ENCODE data around the gene MYCL.

MYCL gene, protein sequence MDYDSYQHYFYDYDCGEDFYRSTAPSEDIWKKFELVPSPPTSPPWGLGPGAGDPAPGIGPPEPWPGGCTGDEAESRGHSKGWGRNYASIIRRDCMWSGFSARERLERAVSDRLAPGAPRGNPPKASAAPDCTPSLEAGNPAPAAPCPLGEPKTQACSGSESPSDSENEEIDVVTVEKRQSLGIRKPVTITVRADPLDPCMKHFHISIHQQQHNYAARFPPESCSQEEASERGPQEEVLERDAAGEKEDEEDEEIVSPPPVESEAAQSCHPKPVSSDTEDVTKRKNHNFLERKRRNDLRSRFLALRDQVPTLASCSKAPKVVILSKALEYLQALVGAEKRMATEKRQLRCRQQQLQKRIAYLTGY

DNA sequence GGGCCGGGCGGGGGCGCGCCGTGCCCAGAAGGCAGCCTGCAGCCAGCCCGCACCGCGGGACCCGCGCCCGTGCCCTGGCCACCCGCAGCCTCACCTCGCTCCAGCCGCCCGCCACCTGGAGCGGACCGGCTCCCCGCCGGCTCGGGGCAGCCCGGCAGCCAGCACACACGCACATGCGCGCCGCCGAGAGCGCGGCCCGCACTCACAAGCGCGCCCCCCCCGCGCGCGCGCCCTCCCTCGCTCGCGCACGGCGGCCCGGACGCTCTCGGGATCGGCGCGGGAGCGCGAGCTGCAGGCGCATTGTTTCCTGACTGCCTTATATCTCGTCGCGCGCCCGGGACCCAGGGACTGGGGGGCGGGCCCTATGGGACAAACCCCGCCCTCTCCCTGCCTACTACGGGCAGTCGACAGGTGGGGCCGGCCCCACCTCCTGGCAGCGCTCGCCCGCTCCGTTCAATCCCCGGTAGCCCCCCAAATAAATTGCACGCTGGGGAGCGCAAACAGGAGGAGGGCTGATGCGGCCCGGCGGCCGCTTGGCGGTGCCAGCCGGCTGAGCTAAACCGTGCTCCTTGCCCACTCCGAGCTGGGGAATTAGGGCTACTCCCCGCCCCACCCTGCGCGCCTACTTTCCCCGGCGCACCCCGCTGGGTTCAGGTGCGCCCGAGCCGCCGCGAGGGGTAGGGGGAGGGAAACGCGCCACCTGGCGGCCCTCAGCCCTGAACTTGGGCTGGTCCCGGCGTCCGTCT lies at the start of gene MYCL:
TSS of gene MYCL (minus strand) at position 204 of the 746 bp plus-strand sequence. CDS start 483 bp downstream, outside the sequence.
- peak; percentile 30 to 46 (median 42) for DNase-seq

DNA sequence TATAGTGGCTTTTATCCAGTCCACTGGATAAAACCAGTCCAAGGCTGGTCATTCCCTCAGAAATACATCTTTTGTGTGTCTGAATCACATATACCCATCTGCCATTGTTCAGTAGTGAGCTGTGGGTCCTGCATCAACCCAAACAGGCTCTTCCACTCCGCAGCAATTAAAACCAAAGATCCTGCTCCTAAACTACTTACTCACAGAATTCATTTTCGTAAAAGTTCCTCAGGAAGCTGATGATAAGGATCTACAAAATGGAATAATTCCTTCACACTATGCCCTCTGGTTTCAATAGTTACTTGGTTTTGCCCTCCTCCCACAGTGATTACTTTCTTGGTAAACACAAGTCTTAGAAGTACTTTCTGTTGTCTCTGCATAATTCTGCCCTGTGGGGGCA lies 48.2 kb upstream of the MYCL start:
- DNase-seq: no peak

DNA sequence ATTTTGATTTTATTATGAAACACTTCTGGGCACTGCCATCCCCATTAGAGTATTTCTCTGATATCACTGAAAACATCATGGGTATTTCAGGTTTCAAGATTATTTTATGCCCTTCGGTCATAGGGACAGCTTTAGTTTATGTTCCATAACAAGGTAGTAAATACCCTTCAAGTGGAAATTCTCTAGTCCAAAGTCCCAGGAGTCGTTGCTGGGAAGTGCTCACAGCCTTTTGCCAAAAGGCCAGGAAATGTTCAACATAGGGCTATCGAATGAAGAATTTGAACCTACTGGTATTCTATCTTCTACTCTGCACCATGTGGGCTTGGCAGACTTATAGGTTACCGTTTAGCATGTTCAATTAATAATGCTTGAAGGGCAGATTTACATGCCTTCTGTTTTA lies 45.5 kb upstream of the MYCL start:
- DNase-seq: no peak

DNA sequence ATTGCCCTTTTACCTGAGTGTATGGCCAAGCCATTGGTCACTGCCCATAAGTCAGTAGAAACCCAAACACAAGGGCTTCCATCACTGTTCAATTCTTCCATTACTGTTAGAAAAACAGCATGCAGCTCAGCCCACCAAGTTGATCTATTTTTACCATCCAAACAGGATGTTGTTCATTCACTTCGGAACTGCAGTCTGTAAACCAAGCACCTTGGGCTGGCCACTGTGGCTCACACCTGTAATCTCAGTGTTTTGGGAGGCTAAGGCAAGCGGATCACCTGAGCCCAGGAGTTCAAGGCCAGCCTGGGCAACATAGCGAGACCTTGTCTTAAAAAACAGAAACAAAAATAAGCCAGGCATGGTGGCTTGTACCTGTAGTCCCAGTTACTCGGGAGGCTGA lies 44.5 kb upstream of the MYCL start:
- DNase-seq: no peak

GRCh38 chr1:39944410-39945112 lies 42.8 kb upstream of the MYCL start:
- DNase-seq: no peak

GRCh38 chr1:39943471-39944290 lies 42.0 kb upstream of the MYCL start:
- no peak for DNase-seq

- no peak for DNase-seq
Observed at GRCh38 chr1:39940980-39941871, 39.5 kb upstream of the MYCL start.

DNA sequence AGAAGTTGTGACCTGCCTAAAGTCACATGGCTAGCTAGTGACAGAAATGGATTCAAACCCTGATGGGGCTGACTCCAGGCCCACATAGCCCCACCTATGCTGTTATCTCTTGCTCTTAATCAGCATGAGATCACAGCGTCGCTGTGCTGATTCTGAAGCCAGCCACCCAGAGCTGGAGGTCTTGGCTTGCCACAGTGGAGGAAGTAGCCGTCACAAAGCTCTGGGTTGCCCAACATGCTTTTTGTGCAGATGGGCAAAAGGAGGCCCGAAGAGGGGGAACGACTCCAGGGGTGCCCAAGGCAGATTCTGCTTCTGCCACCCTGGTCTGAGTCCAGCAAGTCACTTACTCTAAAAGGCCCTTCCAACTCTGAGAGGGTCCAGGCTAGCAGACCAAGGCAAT lies 38.5 kb upstream of the MYCL start:
- DNase-seq: no peak

- no peak for DNase-seq
Observed at GRCh38 chr1:39938856-39939255, 37.1 kb upstream of the MYCL start.

DNA sequence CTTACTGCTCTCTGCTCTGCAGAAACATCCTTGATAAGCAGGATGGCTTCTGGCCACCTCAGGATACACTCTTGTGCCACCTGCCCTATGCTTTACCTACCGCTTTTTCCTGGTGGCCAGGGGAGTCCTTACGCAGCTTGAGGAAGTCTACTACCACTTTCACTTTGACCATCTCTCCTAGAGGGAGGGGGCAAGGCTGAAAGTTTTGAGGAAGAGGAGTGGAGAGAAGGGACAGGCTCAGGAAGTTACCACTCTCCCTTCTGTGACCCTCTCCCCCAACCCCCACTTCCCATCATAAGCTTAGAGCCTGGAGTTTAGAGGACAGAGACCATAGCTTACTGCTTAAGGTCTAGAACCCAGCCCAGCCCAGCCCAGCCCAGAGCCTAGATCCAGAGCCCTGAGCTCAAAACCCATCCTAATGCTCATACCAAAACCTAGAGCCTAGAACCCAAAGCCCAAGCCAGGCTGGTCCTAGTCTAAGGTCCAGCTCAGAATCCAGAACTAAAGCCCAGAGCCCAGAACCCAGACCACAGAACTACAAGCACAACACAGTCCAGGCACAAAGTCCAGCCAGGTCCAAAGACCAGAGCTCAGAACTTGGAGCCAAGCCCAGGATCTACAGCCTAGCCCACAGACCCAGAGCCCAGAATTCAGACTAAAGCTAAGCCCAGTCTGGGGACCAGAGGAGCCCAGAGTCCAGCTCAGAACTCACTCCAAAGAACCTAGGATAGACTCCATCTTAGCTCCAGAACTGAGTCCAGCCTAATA lies 35.2 kb upstream of the MYCL start:
- DNase-seq: no peak

DNA sequence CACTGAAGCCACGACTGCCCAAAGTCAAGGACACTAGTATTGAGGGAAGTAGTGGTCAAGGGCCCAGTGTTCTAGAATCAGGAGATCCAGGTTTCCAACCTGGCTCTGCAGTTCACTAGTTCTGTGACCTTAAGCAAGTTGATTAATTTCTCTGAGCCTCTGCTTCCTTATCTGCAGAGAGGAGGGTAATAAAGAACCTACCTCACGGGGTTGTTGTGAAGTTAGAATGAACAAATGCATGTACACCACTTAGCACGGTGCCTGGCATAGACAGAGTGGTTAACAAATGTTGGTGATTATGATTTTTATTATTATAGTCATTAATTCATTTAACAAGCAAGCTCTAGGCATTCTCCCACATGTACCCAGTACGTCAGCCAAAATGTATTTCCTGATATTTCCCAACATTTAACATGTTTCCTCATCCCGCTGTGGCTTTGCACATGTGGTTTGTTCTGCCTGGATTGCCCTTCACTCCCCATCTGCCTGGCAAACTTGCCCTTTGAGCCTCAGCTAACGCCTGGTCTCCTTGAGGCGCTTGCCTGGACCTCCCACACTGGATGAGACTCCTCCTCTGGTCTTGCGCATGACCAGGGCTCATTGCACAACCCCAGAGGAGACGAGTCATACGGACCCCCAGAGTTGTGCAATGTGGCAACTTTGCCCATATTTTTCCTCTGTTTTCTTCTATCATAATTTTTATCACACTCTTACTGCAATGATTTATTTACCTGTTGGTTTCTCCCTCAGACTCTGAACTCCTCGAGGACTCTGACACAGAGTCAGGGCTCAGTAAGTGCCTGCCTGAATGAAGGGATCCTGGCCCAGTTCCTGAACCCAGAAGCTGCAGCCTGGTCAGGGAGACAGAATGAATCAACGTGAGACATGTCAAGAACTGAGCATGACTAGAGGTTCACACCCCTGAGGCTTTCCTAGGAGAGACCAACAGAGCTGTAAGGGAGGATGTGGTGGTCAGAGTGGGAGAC lies 32.5 kb upstream of the MYCL start:
- no peak for DNase-seq

GRCh38 chr1:39928809-39929587 lies 27.3 kb upstream of the MYCL start:
- DNase-seq: no peak

DNA sequence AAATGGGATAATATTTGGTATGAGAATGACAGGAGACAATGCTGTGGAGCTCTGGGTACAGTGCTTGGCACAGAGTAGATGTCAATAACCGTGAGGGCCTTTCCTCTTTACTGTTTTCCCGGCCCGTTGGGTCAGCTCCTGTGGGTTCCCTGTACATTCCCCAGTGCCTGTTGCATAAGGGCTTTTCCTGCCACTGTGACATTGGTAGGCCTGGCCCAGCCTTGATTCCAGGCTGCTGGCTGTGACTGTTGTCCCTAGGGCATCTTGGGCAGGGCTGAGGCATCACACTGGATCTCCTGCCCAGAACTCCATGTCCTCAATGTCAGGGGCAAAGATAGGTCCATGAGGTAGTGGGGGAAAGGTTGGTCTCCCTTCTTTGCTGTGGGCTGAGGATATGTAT lies 25.8 kb upstream of the MYCL start:
- no peak for DNase-seq

DNA sequence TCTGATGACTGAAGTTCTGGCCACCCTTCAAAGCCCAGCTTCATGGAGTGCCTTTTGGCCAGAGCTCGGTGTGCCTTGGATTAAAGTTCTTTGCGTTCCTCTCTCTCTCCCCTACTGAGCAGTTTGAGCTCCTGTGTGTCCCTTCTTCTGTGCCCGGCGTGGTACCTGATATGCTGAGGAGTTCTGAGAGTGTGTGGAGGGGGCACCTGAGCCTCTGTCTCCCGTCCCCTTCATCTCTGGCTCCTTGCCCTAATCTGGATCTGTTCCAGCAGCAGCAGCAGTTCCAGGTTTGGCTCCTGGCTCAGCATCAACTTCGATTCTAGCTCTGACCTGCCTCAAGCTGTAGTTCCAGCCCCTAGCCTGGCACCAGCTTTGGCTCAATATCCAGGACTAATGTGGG lies 25.1 kb upstream of the MYCL start:
- no peak for DNase-seq

DNA sequence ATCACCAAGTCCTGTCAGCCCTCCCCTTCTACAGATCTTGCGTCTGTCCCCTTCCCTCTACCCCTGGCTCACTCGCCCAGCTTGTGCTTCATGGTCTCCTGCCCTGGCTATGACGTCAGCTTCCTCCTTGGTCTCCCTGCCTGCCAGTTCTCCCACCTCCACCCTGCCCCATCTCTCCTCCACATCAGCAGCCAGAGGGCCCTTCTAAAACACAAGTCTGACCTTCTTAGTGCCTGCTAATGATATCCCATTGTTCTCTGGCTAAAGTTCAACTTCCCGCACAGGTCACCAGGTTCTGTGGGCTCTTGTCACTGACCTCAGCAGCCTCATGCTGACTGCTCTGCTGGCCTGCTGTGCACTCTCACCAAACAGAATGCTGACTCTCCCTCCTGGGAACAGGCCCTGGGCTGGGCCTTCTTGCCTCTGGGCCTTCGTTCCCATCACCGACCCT lies 24.7 kb upstream of the MYCL start:
- DNase-seq: no peak

DNA sequence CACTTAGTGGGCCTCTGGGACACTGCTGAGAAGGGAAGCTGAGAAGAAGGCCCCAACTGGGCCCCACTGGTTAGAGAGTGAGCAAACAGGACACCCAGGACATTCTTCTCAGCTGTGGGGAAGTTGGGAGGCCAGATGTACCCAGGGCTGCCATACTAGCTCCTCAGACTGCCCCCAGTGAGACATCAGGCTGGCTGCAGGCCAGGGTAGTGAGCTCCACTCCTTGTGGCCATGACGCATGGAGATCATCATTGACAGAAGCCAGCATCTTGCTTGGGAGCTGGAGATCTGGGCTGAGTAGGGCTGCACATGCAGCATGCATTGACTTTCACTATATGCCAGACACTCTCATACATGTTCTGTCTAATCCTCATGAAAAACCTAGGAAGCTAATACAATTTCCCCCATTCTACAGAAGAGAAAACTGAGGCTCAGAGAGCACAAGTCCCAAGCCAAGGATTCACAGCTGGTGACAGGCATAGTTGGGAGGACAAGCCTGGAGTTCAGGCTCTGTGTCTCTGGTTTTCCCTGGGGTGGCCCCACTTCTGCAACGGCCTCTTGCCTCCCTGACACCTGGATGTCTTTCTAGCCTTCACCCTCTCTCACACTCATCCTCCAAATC lies 24.1 kb upstream of the MYCL start:
- no peak for DNase-seq

- no peak for DNase-seq
Observed at GRCh38 chr1:39922251-39922688, 20.6 kb upstream of the MYCL start.

DNA sequence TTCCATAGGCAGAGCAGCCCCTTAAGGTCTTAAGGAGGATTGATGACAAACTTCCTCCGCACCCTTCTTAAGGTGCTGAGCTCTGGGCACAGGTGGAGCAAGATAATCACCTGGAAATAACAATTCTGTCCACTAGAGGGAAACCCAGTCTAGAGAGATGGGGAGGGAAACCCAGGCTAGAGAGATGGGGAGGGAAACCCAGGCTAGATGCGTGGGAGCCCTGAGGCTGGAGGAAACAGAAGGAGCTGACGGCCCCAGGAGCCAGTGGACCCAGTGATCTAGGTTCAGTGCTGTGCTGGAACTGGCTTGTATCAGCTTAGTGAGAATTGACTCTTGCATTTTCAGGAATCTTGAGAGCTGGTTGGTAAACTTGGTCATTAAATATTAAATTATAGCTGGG lies 17.8 kb upstream of the MYCL start:
- DNase-seq: peak in 1 of 4 experiments; percentile 7
